Measurements from ENCODE around the gene TLL2.

DNA sequence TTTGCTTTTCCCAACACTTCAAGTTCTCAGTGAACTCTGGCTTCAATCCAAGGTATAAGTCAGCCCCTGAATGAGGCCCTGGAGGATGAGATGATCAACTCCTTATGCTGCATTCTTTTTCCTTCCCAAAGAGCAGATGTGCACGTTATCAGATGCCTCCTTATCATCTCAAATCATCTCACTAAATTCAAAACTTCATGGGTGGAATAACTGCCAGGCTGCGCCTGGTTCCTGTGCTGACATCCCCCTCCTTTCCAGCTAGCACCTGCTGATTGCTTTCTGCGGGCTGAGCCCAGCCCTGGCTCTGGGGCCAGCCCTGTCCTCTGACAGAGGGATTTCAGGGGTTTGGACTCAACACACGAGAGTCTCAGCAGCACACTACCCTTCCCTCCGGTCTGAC is 44.9 kb downstream of the TLL2 start:
- no peak for TF ChIP-seq POLR2A (IDR thresholded peaks at IDR 0.05)
- TF ChIP-seq POLR2AphosphoS5 (IDR thresholded peaks at IDR 0.05), result no peak

All from upper lobe of left lung (tissue), 4 donors.